Measurements from ENCODE around the gene HEATR5B. TPM values are rescaled to one million over a fixed set of nuclear protein-coding genes. Genes with fewer than 3 reads are reported as not detected.

HEATR5B gene
- total RNA-seq, 4 donors from 2014 or later = 32.8 to 54.2 (median 45.6) TPM

DNA sequence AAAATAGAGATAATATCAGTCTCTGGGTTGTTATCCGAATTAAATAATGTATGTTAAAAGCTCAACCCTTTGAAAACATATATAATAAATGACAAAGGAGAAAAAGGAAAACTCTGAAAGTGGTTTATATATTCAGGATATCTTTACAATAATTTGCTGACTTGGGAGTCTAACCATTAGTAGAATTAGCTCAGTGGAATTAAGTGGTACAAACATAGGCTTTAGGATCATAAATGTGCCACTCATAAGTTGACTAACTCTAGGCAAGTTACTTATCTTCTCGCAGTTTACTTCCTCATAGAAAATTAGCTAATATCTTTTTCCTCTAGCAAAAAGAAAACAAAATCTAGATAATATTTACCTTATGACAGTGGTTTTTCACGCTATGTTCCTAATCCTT, 44.6 kb downstream of the HEATR5B start:
- TF ChIP-seq, protein P1, sequence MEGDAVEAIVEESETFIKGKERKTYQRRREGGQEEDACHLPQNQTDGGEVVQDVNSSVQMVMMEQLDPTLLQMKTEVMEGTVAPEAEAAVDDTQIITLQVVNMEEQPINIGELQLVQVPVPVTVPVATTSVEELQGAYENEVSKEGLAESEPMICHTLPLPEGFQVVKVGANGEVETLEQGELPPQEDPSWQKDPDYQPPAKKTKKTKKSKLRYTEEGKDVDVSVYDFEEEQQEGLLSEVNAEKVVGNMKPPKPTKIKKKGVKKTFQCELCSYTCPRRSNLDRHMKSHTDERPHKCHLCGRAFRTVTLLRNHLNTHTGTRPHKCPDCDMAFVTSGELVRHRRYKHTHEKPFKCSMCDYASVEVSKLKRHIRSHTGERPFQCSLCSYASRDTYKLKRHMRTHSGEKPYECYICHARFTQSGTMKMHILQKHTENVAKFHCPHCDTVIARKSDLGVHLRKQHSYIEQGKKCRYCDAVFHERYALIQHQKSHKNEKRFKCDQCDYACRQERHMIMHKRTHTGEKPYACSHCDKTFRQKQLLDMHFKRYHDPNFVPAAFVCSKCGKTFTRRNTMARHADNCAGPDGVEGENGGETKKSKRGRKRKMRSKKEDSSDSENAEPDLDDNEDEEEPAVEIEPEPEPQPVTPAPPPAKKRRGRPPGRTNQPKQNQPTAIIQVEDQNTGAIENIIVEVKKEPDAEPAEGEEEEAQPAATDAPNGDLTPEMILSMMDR (IDR thresholded peaks at IDR 0.05; ENCODE audit: low read depth) = no peak

DNA sequence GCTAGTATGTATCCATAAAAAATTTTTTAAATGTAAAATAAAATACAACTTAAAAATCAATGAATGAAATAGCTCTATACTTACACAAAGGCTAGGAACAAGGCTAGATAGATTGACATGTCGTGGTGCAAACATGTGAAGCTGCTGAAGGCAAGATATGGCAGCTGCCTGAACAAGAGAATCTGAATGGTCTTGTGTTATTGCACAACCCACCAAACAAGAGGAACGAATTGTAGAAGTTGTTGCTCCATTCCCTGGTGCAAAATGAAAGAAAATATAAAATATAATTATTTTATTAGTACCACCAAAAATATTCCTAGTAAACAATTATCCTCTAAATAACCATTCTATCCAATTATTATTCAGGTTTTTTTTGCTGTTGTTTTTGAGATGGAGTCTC, 46.4 kb downstream of the HEATR5B start:
- TF ChIP-seq, protein P1 (IDR thresholded peaks at IDR 0.05; ENCODE audit: low read depth) = no peak

- TF ChIP-seq, protein P1 (IDR thresholded peaks at IDR 0.05; ENCODE audit: low read depth) = no peak
Measured at GRCh38 chr2:37029758-37030157, 54.4 kb downstream of the HEATR5B start.

- TF ChIP-seq, protein P1 (IDR thresholded peaks at IDR 0.05; ENCODE audit: low read depth) = no peak
Measured at GRCh38 chr2:37026050-37026449, 58.1 kb downstream of the HEATR5B start.

- TF ChIP-seq, protein P1 (IDR thresholded peaks at IDR 0.05; ENCODE audit: low read depth) = no peak
Measured at GRCh38 chr2:37020887-37021796, 63.0 kb downstream of the HEATR5B start.

DNA sequence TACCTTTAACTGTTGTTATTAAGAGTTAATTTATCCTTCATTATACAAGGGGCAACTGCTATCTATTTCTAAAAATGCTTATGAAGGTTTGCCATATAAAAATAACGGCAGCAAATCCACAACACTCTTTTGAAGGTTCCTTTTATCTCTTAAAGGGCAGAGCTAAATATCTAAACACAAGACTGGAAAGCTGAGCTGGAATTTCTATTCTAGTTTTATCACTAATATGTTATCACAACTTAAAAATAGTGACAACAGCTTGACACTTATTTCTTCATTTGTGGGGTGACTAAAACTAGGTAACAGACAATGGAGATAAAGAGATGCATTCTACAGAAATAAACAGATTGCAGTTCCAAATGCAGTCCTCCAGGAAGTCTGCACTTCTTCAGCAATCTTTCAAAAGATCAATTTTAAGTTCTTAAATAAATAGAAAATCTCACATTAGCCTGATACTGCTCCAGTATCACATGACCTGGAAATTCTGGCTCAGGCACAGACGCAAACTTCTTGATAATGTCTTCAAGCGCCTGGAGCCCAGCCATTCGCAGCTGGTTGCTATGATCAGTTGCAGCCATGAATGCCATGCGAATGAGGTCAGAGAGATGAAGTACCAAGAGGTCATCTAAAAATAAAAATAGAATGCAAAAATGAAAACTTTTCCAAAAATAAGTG, 63.8 kb downstream of the HEATR5B start:
- TF ChIP-seq, protein P1 (IDR thresholded peaks at IDR 0.05; ENCODE audit: low read depth) = no peak

GRCh38 chr2:37013315-37013641, 70.9 kb downstream of the HEATR5B start:
- TF ChIP-seq, protein P1 (IDR thresholded peaks at IDR 0.05; ENCODE audit: low read depth) = no peak

Data from subcutaneous adipose tissue (tissue), 4 donors.